Activated CD8-positive, alpha-beta memory T cell treated with anti-CD3 and anti-CD28 coated beads, Interleukin-2, amount 50 U/mL, for 1 hour (primary cell): Measurements from ENCODE around the gene ZNF426.

ENCODE experiments used
- DNase-seq: peaks from one replicate; pipeline ENCODE4 v3.0.0-alpha.2; 2020; ENCODE audit errors: extremely low read depth

The ZNF426 gene

DNA sequence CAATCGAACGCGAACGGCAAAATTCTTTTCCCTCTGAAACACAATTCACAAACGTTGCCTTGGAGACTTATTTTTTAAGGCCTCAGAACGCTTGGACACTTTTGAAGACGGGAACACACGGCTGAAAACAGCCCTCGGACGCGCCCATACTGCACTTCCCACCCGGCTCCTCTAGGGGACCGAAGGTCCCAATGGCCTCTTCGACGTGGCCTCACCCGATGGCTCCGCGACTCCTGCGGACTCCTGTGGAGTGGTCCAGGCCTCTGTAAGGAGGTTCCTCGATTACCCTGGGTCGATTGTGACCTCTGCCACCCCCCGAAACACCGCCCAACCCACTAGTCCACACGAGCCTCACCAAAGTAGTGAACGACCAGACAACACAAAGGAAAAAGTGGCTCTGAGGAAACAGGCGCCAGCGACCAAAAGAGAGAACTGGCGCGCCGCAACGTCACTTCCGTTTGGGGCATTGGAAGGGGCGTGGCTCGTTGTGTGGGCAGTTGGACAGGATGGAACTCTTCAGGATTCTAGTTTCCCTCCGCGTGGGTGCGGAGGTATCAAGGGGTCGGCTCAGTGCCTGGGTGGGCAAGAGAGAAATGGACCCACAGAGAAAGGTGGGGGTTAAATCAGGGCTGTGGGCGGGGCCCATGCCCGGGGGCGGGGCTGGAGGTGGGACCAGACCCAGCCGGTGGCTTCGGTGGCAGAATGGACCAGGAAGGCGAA lies 40.1 kb downstream of the ZNF426 start, which contains the start of gene ZNF560:
Gene ZNF560, minus strand, starts transcription at position 434 of the 720 bp plus-strand sequence. CDS start 23,303 bp downstream, outside the sequence.
- DNase-seq: no peak

DNA sequence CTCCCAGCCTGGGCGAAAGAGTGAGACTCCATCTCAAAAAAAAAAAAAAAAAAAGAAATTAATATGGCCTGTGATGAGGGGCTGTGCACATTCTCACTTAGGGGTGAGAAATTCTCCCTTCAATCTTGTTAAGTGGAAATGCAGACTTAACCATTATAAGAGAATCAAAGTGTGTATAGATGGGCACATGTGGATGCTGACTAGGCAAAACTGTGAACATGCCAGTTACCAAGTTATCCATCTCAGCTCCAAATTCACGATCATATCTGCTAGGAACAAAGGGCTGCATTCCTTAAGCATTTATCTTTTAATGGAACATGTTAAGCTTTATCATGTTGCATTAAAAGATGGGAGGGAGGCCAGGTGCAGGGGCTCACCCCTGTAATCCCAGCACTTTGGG lies 44.3 kb downstream of the ZNF426 start:
- DNase-seq: no peak

DNA sequence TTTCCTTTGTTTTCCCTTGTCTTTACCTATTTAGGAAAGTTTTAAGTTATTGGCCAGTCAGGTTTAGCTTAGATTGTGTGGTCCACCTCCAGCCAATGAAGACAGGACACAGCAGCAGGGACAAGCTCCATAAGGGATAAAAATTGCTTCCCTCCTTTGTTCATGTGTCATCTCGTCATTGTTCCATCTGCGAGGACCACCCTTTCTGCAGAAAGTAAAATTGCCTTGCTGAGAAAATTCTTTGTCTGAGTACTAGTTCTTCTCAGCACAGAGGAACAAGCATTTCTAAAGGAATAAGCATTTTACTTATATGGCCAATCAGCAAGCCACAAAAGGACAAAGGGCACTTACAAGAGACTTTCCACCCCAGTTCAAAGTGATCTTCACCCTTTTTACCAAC lies 51.4 kb downstream of the ZNF426 start:
- DNase-seq: no peak

- DNase-seq: no peak
These were observed 53.3 kb downstream of the ZNF426 start for GRCh38 chr19:9485140-9485539.

DNA sequence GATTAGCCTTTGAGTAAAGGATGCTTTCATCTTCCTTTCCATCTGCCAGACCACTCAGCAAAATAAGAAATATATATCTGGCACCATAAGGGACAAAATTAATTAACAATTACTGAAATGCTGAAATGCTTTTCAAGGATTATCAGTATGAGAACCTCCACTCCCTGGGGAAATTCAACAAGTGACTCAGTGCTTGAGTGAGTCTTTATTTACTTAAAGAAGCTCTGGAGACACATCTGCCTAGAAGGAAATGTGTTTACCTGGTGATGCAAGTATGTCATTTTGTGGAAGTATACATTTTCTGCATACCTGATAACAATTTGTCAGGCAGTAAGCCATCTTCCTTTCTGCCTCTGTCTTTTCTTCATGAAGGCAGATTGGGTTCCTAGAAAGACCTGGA lies 63.5 kb downstream of the ZNF426 start:
- DNase-seq: no peak
